ENCODE measurements around the gene PSME2. TPM values are rescaled to one million over a fixed set of nuclear protein-coding genes. Genes with fewer than 3 reads are reported as not detected.

PSME2 gene
- total and polyA plus RNA-seq, 9 of the 15 experiments (the other 6 are each of a cell fraction or from before 2014, with no cell fraction given), result 111 to 579 (median 159) TPM

DNA sequence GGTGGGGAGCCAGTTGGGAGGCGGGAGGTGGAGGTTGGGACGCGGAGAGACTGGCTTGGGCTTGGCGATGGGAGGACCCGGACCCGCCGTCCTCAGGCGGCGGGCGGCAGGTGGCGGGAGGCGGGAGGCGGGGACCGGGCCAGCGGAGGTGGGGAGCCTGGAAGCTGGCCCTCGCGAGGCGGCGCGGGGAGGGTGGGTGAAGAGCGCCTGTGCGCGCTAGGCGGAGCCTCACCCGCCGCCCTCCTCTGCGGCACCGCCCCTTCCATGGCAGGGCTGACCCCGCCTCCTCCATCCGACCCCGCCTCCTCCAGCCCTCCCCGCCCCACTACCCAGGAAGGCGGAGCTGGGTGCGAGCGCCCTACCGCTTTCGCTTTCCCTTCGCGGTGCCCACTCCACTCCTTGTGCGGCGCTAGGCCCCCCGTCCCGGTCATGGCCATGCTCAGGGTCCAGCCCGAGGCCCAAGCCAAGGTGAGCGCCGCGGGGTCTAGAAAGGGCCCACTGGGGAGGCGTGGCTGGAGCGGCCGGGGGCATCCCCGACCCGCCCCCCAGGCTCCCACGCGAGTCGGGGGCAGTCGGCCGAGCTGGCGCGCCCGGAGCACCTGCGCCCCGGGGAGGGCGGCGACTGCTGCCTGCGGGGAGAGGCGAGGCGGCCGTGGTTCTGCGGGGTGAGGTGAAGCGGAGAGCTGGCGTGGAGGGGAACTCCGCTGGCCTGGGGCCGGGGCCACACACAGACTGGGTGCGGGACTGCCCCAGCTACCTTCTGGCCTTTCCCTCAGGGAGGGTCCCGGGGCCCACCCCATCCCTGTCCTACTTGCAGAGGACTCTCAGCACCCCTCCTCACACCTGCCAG lies 10.4 kb downstream of the PSME2 start, which contains the start of gene PSME1 (continued):
- TF ChIP-seq SPI1 (IDR thresholded peaks at IDR 0.05; ENCODE audit: borderline replicate concordance, low read depth, low read length) (no peak), NFRKB (IDR thresholded peaks at IDR 0.05; ENCODE audit: low read depth) (no peak), MECOM (CRISPR knock-in tag; IDR thresholded peaks at IDR 0.05) (no peak), STAT5A (IDR thresholded peaks at IDR 0.05; ENCODE audit: borderline replicate concordance, low read length) (no peak), DACH1 (IDR thresholded peaks at IDR 0.05; ENCODE audit: partially characterized antibody) (no peak), ZNF583 (CRISPR knock-in tag; IDR thresholded peaks at IDR 0.05) (no peak), RFX5 (IDR thresholded peaks at IDR 0.05; ENCODE audit: low read depth, low read length) (no peak), HMGN3 (IDR thresholded peaks at IDR 0.05; ENCODE audit: borderline replicate concordance, extremely low read depth, insufficient read length, low read depth, low read length) (peak; percentile 26), ZBED1 (IDR thresholded peaks at IDR 0.05) (no peak), CXXC5 (CRISPR knock-in tag; IDR thresholded peaks at IDR 0.05) (peak; percentile 31; the same call in 1 of the 2 replicates), KLF13 (tag; IDR thresholded peaks at IDR 0.05; ENCODE audit: borderline replicate concordance, low read depth) (peak; percentile 53; the same call in 1 of the 2 replicates), MAZ (CRISPR knock-in tag; conservative IDR thresholded peaks at IDR 0.05 in 1 of 2, IDR thresholded peaks at IDR 0.05 in 1 of 2) (peak in 1 of 2 experiments; percentile 85), ETV5 (CRISPR knock-in tag; IDR thresholded peaks at IDR 0.05; ENCODE audit: low read depth) (no peak), ZSCAN32 (CRISPR knock-in tag; IDR thresholded peaks at IDR 0.05) (no peak), ZNF77 (CRISPR knock-in tag; IDR thresholded peaks at IDR 0.05) (no peak), ZNF766 (CRISPR knock-in tag; conservative IDR thresholded peaks at IDR 0.05) (no peak), KDM1A (IDR thresholded peaks at IDR 0.05) (no peak), L3MBTL2 (IDR thresholded peaks at IDR 0.05) (peak; percentile 47; the same call in 1 of the 2 replicates), HNRNPL (IDR thresholded peaks at IDR 0.05; ENCODE audit: low read depth, low read length) (0 out of 2 replicates have a peak, but pooled peaks have one; percentile 53)
- TF ChIP-seq, protein P1, sequence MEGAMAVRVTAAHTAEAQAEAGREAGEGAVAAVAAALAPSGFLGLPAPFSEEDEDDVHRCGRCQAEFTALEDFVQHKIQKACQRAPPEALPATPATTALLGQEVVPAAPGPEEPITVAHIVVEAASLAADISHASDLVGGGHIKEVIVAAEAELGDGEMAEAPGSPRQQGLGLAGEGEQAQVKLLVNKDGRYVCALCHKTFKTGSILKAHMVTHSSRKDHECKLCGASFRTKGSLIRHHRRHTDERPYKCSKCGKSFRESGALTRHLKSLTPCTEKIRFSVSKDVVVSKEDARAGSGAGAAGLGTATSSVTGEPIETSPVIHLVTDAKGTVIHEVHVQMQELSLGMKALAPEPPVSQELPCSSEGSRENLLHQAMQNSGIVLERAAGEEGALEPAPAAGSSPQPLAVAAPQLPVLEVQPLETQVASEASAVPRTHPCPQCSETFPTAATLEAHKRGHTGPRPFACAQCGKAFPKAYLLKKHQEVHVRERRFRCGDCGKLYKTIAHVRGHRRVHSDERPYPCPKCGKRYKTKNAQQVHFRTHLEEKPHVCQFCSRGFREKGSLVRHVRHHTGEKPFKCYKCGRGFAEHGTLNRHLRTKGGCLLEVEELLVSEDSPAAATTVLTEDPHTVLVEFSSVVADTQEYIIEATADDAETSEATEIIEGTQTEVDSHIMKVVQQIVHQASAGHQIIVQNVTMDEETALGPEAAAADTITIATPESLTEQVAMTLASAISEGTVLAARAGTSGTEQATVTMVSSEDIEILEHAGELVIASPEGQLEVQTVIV (CRISPR knock-in tag; IDR thresholded peaks at IDR 0.05; ENCODE audit: borderline replicate concordance), result no peak
- TF ChIP-seq, protein P2, sequence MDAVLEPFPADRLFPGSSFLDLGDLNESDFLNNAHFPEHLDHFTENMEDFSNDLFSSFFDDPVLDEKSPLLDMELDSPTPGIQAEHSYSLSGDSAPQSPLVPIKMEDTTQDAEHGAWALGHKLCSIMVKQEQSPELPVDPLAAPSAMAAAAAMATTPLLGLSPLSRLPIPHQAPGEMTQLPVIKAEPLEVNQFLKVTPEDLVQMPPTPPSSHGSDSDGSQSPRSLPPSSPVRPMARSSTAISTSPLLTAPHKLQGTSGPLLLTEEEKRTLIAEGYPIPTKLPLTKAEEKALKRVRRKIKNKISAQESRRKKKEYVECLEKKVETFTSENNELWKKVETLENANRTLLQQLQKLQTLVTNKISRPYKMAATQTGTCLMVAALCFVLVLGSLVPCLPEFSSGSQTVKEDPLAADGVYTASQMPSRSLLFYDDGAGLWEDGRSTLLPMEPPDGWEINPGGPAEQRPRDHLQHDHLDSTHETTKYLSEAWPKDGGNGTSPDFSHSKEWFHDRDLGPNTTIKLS (IDR thresholded peaks at IDR 0.05; ENCODE audit: borderline replicate concordance, low read depth), result no peak
- TF ChIP-seq, protein P3, sequence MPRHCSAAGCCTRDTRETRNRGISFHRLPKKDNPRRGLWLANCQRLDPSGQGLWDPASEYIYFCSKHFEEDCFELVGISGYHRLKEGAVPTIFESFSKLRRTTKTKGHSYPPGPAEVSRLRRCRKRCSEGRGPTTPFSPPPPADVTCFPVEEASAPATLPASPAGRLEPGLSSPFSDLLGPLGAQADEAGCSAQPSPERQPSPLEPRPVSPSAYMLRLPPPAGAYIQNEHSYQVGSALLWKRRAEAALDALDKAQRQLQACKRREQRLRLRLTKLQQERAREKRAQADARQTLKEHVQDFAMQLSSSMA (CRISPR knock-in tag; IDR thresholded peaks at IDR 0.05), result no peak
- TF ChIP-seq, protein P4, sequence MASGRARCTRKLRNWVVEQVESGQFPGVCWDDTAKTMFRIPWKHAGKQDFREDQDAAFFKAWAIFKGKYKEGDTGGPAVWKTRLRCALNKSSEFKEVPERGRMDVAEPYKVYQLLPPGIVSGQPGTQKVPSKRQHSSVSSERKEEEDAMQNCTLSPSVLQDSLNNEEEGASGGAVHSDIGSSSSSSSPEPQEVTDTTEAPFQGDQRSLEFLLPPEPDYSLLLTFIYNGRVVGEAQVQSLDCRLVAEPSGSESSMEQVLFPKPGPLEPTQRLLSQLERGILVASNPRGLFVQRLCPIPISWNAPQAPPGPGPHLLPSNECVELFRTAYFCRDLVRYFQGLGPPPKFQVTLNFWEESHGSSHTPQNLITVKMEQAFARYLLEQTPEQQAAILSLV (tag; IDR thresholded peaks at IDR 0.05), result no peak

All from K562 (cell line).